Small intestine (tissue), 7 donors: ENCODE results near the gene MYLK4. TPM values are rescaled to one million over a fixed set of nuclear protein-coding genes. Genes with fewer than 3 reads are reported as not detected.

Experiments used
- DNase-seq, 2 donors: peaks; one replicate each; pipeline versions ENCODE4 v3.0.0 to v3.0.0-alpha.2; 2013
- FAIRE-seq: peaks from 2 replicates; lab custom pipeline; 2012; peaks lifted over from hg19 to GRCh38; lab: Jason Lieb, UNC
- H3K27ac ChIP-seq, 3 donors: one replicate each; pipeline ENCODE4 v1.5.1; 2013; ENCODE audit warnings: low read length in 2 of 3, mild to moderate bottlenecking in 2 of 3, control low read depth in 1 of 3, inconsistent platforms in 1 of 3, low read depth in 1 of 3, moderate library complexity in 1 of 3
- H3K27me3 ChIP-seq, 3 donors: one replicate each; pipeline ENCODE4 v1.6.1; 2013; ENCODE audit warnings: low read length in 3 of 3, inconsistent platforms in 1 of 3; ENCODE audit not compliant: control insufficient read depth in 3 of 3, insufficient read depth in 3 of 3
- H3K36me3 ChIP-seq, 3 donors: one replicate each; pipeline ENCODE4 v1.6.1; 2013; ENCODE audit warnings: low read length in 3 of 3, inconsistent platforms in 1 of 3, low read depth in 1 of 3, mild to moderate bottlenecking in 1 of 3, moderate library complexity in 1 of 3; ENCODE audit not compliant: control insufficient read depth in 3 of 3, insufficient read depth in 2 of 3
- H3K4me1 ChIP-seq, 3 donors: one replicate each; pipeline ENCODE4 v1.6.1; 2013; ENCODE audit warnings: low read length in 2 of 3, inconsistent platforms in 1 of 3, low read depth in 1 of 3, mild to moderate bottlenecking in 1 of 3, moderate library complexity in 1 of 3; ENCODE audit not compliant: control insufficient read depth in 3 of 3, insufficient read depth in 2 of 3
- H3K4me3 ChIP-seq, 3 donors: one replicate each; pipeline ENCODE4 v1.5.1; 2013; ENCODE audit warnings: low read length in 3 of 3, control low read depth in 1 of 3, inconsistent platforms in 1 of 3, low read depth in 1 of 3, mild to moderate bottlenecking in 1 of 3, moderate library complexity in 1 of 3
- H3K9me3 ChIP-seq, 2 donors: one replicate each; pipeline ENCODE4 v1.6.1; 2013; ENCODE audit warnings: low read depth in 1 of 2, low read length in 1 of 2; ENCODE audit not compliant: control insufficient read depth in 2 of 2, insufficient read depth in 1 of 2
- WGBS, 3 donors: extraction: QIAGEN DNeasy Blood & Tissue Kit; methylation state at CpG; one replicate each; pipeline ENCODE4 v1.1.7; 2013; 5-methylcytosine and 5-hydroxymethylcytosine counted together
- polyA plus RNA-seq, 4 donors: library from polyadenylated mRNA; stranded (reverse) in 3 of 4; unstranded in 1 of 4; fragments of 200-250 nt in 3 of 4; fragments of 120-200 nt in 1 of 4; gene quantifications; one replicate each; pipeline versions ENCODE4 v1.2.1 to v1.2.3, GENCODE V29; 2013
- donor health status: healthy with polysubstance abuse.
- donor health status: control.
- donor health status: control.
- donor health status: Bipolar disorder and iron deficiency.
- donor health status: healthy.

The MYLK4 gene
- polyA plus RNA-seq, 4 donors: under 0.01 to 0.37 (median 0.32) TPM

- FAIRE-seq: no peak
- peaks cover 0 to 3% of the 10 kb centered on the region in 2 donors for H3K9me3 ChIP-seq
- no peak for DNase-seq
- H3K4me1 ChIP-seq: no peaks in the 10 kb centered on the region
- H3K27me3 ChIP-seq: no peaks in the 10 kb centered on the region
- H3K27ac ChIP-seq: no peak overlapping the region
- H3K36me3 ChIP-seq: no peaks in the 10 kb centered on the region
- WGBS, 3 donors: 75 to 83% (median 79%) methylated on average over 2 of the region's 2 CpGs
- H3K4me3 ChIP-seq: no peak overlapping the region
Observed at GRCh38 chr6:2705256-2705655, 45.5 kb downstream of the MYLK4 start.

DNA sequence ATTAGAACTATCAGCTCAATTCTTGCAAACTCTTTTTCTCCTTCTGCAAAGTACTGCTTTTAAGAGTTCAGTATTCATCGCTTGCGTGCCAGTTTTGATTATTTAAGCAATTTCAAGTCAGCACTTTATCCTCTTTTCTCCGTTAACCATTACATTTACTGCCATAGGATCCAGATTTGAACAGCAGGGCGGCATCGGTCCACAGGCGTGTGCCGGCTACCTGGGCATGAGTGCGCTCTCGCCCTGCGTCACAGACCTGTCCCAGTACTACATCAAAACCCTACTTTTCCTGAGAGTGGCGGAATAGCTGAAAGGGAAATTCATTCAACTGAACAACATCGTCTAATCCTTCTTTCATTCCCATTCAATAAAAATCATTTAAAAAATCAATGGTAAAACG lies 53.4 kb downstream of the MYLK4 start:
- H3K27ac ChIP-seq: no peak overlapping the region
- no peaks in the 10 kb centered on the region for H3K4me1 ChIP-seq
- H3K4me3 ChIP-seq: no peak overlapping the region
- H3K27me3 ChIP-seq: peaks cover 0 to 6% (median 0%) of the 10 kb centered on the region in 3 donors
- 74 to 83% (median 81%) methylated on average over 13 of the region's 13 CpGs for WGBS, 3 donors
- DNase-seq (no peak), FAIRE-seq (no peak)
- H3K9me3 ChIP-seq: no peaks in the 10 kb centered on the region
- H3K36me3 ChIP-seq: no peaks in the 10 kb centered on the region

DNA sequence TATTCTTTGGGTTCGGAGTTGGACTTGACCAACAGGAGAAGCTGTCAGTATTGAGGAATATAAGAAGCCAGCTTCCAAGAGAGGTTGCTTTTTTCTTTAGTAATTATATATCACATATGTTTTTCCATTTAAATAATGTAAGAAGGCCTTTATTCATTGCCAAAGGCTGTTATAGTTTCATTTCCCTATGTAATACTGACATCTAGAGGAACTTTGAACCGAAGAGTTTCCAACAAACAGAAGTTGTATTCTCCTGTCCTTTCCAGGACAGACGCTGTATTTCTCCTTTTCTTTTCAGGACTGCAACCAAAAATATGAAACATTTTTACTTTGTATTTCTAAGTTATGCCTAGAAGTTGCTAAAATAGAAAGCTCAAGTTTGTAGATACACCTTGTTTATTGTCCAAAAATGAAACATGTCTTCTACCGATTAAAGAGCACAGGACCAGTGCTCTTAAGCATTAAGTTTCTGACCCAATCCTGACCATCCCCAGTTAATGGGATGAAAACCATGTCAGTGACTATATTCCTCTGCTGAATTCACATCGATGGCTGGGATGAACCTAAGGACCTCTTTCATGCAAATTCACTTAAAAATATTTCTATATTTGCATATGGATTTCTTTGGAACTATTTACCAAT lies 55.1 kb downstream of the MYLK4 start:
- Histone ChIP-seq H3K27ac (no peak overlapping the region), H3K36me3 (no peaks in the 10 kb centered on the region), H3K4me3 (no peak overlapping the region), H3K27me3 (peaks cover 0 to 6% (median 0%) of the 10 kb centered on the region in 3 donors), H3K4me1 (no peaks in the 10 kb centered on the region), H3K9me3 (no peaks in the 10 kb centered on the region)
- DNase-seq: peak; percentile 36 to 37
- FAIRE-seq: no peak
- 34 to 52% (median 44%) methylated on average over 5 of the region's 5 CpGs for WGBS, 3 donors

DNA sequence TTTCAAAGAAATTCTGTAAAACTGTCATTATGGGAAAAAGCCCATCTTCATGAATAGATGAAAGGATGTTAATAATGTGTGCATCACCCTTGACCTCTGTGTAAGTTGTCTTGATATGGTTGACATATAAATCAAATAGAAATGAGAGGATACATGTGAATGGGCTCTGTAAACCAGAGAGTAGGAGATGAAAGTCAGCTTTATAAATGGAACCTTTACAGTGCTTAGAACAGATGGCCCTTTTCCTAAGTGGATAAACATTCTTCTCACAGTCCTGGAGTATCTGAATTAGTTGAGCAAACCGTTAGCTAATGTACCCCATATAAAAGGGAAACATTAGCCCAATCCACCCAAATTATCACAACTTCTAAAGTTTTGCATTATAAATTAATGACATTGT lies 57.5 kb downstream of the MYLK4 start:
- Histone ChIP-seq H3K4me1 (no peaks in the 10 kb centered on the region), H3K27ac (no peak overlapping the region), H3K4me3 (no peak overlapping the region), H3K9me3 (no peaks in the 10 kb centered on the region), H3K36me3 (no peaks in the 10 kb centered on the region), H3K27me3 (peaks cover 0 to 6% (median 0%) of the 10 kb centered on the region in 3 donors)
- 57 to 67% (median 60%) methylated on average over 1 of the region's 1 CpG for WGBS, 3 donors
- no peak for FAIRE-seq
- no peak for DNase-seq

GRCh38 chr6:2688401-2689064 lies 62.2 kb downstream of the MYLK4 start:
- DNase-seq (no peak), FAIRE-seq (no peak)
- Histone ChIP-seq H3K9me3 (peaks cover 0 to 6% of the 10 kb centered on the region in 2 donors), H3K27me3 (no peaks in the 10 kb centered on the region), H3K4me1 (no peaks in the 10 kb centered on the region), H3K27ac (no peak overlapping the region), H3K4me3 (no peak overlapping the region), H3K36me3 (no peaks in the 10 kb centered on the region)
- 89 to 91% (median 89%) methylated on average over 8 of the region's 8 CpGs for WGBS, 3 donors

DNA sequence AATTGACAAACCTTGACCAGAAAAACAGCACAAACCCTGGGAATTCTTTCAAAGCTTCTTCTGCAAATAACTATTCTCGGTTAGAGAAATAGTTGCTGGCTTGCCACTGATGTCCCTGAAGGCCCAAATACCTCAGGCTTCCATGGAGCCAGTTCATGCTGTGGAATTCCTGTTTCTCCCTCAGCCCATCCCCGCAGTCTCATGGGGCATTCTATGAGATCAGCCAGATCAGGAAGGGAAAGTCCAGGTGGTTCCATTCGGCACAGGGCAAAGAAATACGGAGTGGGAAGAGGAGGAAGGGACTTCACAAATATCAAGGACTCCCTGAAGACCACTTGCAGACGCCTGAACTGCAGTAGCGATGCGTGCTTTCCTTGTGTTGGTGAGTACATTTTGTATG lies 63.3 kb downstream of the MYLK4 start:
- Histone ChIP-seq H3K4me3 (no peak overlapping the region), H3K27me3 (no peaks in the 10 kb centered on the region), H3K9me3 (peaks cover 0 to 6% of the 10 kb centered on the region in 2 donors), H3K4me1 (no peaks in the 10 kb centered on the region), H3K27ac (no peak overlapping the region), H3K36me3 (no peaks in the 10 kb centered on the region)
- FAIRE-seq: no peak
- DNase-seq: no peak
- WGBS, 3 donors: 87 to 95% (median 89%) methylated on average over 7 of the region's 7 CpGs

DNA sequence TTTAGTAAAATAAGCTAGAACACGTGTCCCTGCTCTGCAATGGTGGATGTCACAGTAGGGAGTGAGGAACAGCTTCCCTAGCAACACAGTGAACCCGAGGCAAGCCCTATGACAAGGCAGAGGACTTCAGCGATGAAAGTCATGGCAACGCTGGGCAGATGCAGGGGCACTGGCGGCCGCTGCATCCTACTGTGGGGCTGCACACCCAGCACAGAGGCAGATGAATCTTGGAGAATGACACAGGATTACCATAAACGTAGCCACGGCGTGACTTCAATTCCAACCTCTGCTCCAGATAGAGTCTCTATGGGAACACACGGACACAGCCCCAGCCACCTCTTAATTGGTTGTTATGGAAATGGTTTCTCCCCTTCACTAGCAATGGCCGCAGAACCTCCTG lies 64.2 kb downstream of the MYLK4 start:
- DNase-seq (no peak), FAIRE-seq (no peak)
- no peak overlapping the region for H3K4me3 ChIP-seq
- H3K27ac ChIP-seq: no peak overlapping the region
- H3K9me3 ChIP-seq: peaks cover 0 to 6% of the 10 kb centered on the region in 2 donors
- H3K4me1 ChIP-seq: no peaks in the 10 kb centered on the region
- no peaks in the 10 kb centered on the region for H3K36me3 ChIP-seq
- H3K27me3 ChIP-seq: no peaks in the 10 kb centered on the region
- 86 to 93% (median 88%) methylated on average over 11 of the region's 11 CpGs for WGBS, 3 donors

- FAIRE-seq: no peak
- H3K27ac ChIP-seq: no peak overlapping the region
- 90 to 94% (median 93%) methylated on average over 30 of the region's 30 CpGs for WGBS, 3 donors
- no peak for DNase-seq
- H3K9me3 ChIP-seq: peaks cover 0 to 6% of the 10 kb centered on the region in 2 donors
- no peaks in the 10 kb centered on the region for H3K27me3 ChIP-seq
- no peak overlapping the region for H3K4me3 ChIP-seq
- H3K4me1 ChIP-seq: no peaks in the 10 kb centered on the region
- no peaks in the 10 kb centered on the region for H3K36me3 ChIP-seq
Observed at GRCh38 chr6:2684766-2685754, 65.7 kb downstream of the MYLK4 start.
